Vagina (tissue), 2 donors: ENCODE measurements around the gene TRIM46. TPM values are rescaled to one million over a fixed set of nuclear protein-coding genes. Genes with fewer than 3 reads are reported as not detected.
A peak's percentile ranks its signal among the peaks of the same experiment; 100 is the strongest.

ENCODE experiments used
- DNase-seq, 2 donors: peaks; one replicate each; pipeline ENCODE4 v3.0.0-alpha.2; 2017; ENCODE audit errors: extremely low spot score in 2 of 2
- H3K27ac ChIP-seq: fragments of 200-600 bp; sonication (generic); one replicate; pipeline ENCODE4 v1.5.1; 2019
- H3K27me3 ChIP-seq: fragments of 200-600 bp; sonication (generic); one replicate; pipeline ENCODE4 v1.5.1; 2019
- H3K36me3 ChIP-seq, 2 donors: fragments of 200-600 bp; sonication (generic); one replicate each; pipeline ENCODE4 v1.5.1; 2017 to 2019
- H3K4me1 ChIP-seq: fragments of 200-600 bp; sonication (generic); one replicate; pipeline ENCODE4 v1.5.1; 2019
- H3K4me3 ChIP-seq, 2 donors: fragments of 200-600 bp; sonication (generic); 1 replicate in 1 of 2; 2 replicates in 1 of 2; pipeline ENCODE4 v1.5.1; 2016 to 2019
- H3K9me3 ChIP-seq: fragments of 200-600 bp; sonication (generic); one replicate; pipeline ENCODE4 v1.5.1; 2019
- POLR2A ChIP-seq, 2 donors: fragments of 450-650 bp; IDR thresholded peaks; one replicate each; pipeline ENCODE4 v1.6.1; 2017; ENCODE audit warnings: antibody characterized with exemption in 2 of 2, mild to moderate bottlenecking in 2 of 2, moderate library complexity in 2 of 2
- POLR2AphosphoS5 ChIP-seq, 2 donors: sonication (generic); formaldehyde crosslinking; IDR thresholded peaks; one replicate each; pipeline ENCODE4 v1.9.0; 2017; ENCODE audit warnings: antibody characterized with exemption in 2 of 2, mild to moderate bottlenecking in 2 of 2, low read depth in 1 of 2; ENCODE audit not compliant: insufficient read depth in 1 of 2
- intact Hi-C: fragments of 100-400 bp; cut with DNase I; formaldehyde crosslinking; loops from one replicate; pipeline ENCODE4 v1.15.1; 2023
- total RNA-seq: library from RNA; depleted of rRNA; stranded (reverse); fragments of >200 nt; gene quantifications from one replicate; pipeline ENCODE4 v1.2.3, GENCODE V29; 2016
- TF ChIP-seq, protein P1 (sequence below), 3 experiments: fragments of 450-650 bp in 2 of 3; fragments of 200-600 bp in 1 of 3; sonication (generic) in 1 of 3; IDR thresholded peaks; one replicate each; pipeline ENCODE4 v1.5.1; 2017 to 2019; ENCODE audit warnings: antibody characterized with exemption in 3 of 3, mild to moderate bottlenecking in 2 of 3, moderate library complexity in 2 of 3

Gene TRIM46
- total RNA-seq, 1 donor from 2014 or later: 2.7 TPM

DNA sequence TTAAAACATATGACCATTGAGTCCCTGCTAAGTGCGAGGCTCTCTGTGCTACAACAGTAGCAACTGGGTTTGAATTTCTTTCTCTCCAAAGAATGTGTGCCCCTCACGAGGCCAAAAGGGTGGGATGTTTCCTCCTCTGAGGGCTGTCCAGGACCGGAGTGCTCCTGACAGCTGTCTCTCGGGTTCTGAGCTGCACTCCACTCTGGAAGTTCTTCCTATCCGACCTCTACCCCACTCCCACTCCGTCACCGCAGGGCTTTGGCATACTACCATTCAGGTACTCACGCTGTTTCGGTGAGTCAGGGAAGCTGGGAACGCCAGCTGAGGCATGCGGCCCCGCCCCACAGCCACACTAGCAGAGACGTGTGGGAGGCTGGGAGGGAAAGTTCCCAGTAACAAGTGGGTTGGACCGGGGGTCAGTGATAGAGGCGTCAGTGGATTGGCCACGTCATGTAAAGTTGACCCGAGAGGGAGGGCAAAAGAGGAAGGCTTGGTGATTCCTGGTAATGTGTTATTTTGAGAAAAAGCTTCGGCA is 38.7 kb upstream of the TRIM46 start:
- Histone ChIP-seq H3K36me3 (peaks cover 0 to 33% of the 10 kb centered on the region in 2 donors), H3K9me3 (no peaks in the 10 kb centered on the region), H3K4me3 (peak overlapping the region; percentile 57 to 90), H3K27me3 (no peaks in the 10 kb centered on the region), H3K27ac (peak overlapping the region; percentile 97), H3K4me1 (peaks cover 82% of the 10 kb centered on the region)
- peak in 1 of 2 donors; percentile 97 for DNase-seq
- intact Hi-C loops: loop anchor here (5.0 kb wide), 1 partner anchor 43 kb away; no protein-coding TSS in a partner anchor
- TF ChIP-seq, protein P1, sequence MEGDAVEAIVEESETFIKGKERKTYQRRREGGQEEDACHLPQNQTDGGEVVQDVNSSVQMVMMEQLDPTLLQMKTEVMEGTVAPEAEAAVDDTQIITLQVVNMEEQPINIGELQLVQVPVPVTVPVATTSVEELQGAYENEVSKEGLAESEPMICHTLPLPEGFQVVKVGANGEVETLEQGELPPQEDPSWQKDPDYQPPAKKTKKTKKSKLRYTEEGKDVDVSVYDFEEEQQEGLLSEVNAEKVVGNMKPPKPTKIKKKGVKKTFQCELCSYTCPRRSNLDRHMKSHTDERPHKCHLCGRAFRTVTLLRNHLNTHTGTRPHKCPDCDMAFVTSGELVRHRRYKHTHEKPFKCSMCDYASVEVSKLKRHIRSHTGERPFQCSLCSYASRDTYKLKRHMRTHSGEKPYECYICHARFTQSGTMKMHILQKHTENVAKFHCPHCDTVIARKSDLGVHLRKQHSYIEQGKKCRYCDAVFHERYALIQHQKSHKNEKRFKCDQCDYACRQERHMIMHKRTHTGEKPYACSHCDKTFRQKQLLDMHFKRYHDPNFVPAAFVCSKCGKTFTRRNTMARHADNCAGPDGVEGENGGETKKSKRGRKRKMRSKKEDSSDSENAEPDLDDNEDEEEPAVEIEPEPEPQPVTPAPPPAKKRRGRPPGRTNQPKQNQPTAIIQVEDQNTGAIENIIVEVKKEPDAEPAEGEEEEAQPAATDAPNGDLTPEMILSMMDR (IDR thresholded peaks at IDR 0.05): no peak
- TF ChIP-seq POLR2AphosphoS5 (IDR thresholded peaks at IDR 0.05; ENCODE audit: insufficient read depth in 1 of 2, low read depth in 1 of 2) (peak in 1 of 2 donors; percentile 88), POLR2A (IDR thresholded peaks at IDR 0.05) (no peak)

DNA sequence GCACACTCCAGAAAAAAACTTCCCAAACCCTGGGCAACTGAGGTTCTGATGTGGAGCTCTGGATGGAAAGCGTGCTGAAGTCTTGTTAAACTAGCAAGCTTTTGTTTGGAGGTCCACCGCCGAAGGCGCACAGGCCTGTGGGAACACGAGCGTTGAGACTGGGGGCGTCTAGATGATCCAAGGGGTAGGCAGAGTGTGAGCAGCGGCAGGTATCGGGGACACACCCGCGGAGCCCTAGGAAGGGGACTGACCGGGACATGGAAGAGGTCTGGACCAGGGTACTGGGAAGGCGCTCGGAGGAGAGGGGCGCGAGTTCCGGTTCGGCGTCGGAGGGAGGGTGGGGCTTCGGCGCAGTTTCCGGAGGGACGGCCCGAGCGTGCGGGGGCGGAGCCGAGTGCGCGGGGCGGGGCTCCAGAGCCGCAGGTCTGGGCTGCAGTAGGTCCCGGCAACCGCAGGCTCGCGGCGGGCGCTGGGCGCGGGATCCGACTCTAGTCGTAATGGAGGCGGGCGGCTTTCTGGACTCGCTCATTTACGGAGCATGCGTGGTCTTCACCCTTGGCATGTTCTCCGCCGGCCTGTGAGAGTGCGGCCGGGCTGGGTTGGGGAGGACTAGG is 38.1 kb upstream of the TRIM46 start, which contains the start of gene SLC50A1:
SLC50A1 (plus strand) TSS at position 438 of the 614 bp plus-strand sequence; CDS start at position 498, 60 bp downstream.
- intact Hi-C loops: no loop called here
- peaks cover 0 to 33% of the 10 kb centered on the region in 2 donors for H3K36me3 ChIP-seq
- H3K27me3 ChIP-seq: no peaks in the 10 kb centered on the region
- H3K4me1 ChIP-seq: peaks cover 78% of the 10 kb centered on the region
- TF ChIP-seq POLR2A (IDR thresholded peaks at IDR 0.05): peak in 1 of 2 donors; percentile 92
- TF ChIP-seq, protein P1 (IDR thresholded peaks at IDR 0.05): peak in 1 of 3 experiments; percentile 70
- TF ChIP-seq POLR2AphosphoS5 (IDR thresholded peaks at IDR 0.05; ENCODE audit: insufficient read depth in 1 of 2, low read depth in 1 of 2): peak in 1 of 2 donors; percentile 96
- DNase-seq: peak in 1 of 2 donors; percentile 95
- no peaks in the 10 kb centered on the region for H3K9me3 ChIP-seq
- peak within 1 kb of the TSS; percentile 57 to 90 for H3K4me3 ChIP-seq
- peak within 1 kb of the TSS; percentile 97 for H3K27ac ChIP-seq

DNA sequence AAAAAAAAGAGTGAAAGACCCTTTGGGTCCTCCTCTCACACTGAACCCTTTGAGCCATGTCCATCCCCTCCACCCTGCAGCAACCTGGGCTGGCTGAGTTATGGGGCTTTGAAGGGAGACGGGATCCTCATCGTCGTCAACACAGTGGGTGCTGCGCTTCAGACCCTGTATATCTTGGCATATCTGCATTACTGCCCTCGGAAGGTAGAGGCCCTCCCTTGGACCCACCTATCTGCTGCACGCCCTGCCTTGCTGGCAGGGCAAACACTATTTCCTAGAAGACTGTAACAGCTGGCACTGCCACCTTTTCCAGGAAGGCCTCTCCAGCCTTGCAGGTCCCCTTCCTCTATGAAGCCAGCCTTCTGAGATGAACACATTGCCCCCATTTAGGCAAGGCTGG is 36.9 kb upstream of the TRIM46 start:
- peaks cover 66% of the 10 kb centered on the region for H3K4me1 ChIP-seq
- H3K27ac ChIP-seq: peak overlapping the region; percentile 97
- DNase-seq: no peak
- no peaks in the 10 kb centered on the region for H3K9me3 ChIP-seq
- intact Hi-C loops: no loop called here
- H3K27me3 ChIP-seq: no peaks in the 10 kb centered on the region
- TF ChIP-seq POLR2A (IDR thresholded peaks at IDR 0.05) (no peak), POLR2AphosphoS5 (IDR thresholded peaks at IDR 0.05; ENCODE audit: insufficient read depth in 1 of 2, low read depth in 1 of 2) (no peak)
- TF ChIP-seq, protein P1 (IDR thresholded peaks at IDR 0.05): no peak
- H3K36me3 ChIP-seq: peaks cover 0 to 28% of the 10 kb centered on the region in 2 donors
- peak overlapping the region; percentile 57 to 90 for H3K4me3 ChIP-seq

DNA sequence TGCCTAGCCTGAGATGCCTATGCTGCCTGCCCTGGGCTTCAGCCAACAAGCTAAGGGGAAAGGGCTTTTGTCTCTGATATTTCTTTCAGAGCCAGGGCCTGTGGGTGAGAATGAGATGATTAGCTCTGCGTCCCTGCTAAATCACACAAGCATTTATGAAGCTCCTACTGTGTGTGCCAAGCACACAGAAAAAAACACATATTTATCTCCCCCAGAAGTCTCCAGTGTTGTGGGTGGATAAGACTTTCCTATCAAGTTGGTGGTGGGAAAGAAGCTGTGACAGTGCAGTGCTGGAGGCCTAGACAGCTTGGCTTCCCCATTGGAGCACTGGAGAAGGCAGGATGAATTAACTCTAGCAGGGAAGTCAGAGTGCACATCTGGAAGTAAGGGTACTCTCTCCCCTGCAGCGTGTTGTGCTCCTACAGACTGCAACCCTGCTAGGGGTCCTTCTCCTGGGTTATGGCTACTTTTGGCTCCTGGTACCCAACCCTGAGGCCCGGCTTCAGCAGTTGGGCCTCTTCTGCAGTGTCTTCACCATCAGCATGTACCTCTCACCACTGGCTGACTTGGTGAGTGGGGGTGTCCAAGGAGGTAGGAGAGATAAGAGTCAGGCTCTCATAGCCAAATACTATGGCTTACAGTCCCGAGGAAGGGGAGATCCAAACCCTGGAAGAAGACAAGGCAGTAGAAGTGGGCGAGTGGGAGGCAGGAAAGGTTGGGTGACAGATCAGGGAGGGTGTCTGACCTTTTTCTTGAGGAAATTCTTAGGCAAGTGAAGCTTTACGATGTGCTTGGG is 36.3 kb upstream of the TRIM46 start:
- Histone ChIP-seq H3K27me3 (no peaks in the 10 kb centered on the region), H3K4me1 (peaks cover 60% of the 10 kb centered on the region), H3K4me3 (no peak overlapping the region)

More for the DNA sequence above, 36.3 kb upstream of the TRIM46 start:
- intact Hi-C loops: no loop called here
- Histone ChIP-seq H3K9me3 (no peaks in the 10 kb centered on the region), H3K36me3 (peaks cover 0 to 22% of the 10 kb centered on the region in 2 donors), H3K27ac (peak overlapping the region; percentile 97)
- no peak for DNase-seq
- no peak for TF ChIP-seq POLR2A (IDR thresholded peaks at IDR 0.05)
- TF ChIP-seq POLR2AphosphoS5 (IDR thresholded peaks at IDR 0.05; ENCODE audit: insufficient read depth in 1 of 2, low read depth in 1 of 2): no peak
- TF ChIP-seq, protein P1 (IDR thresholded peaks at IDR 0.05): no peak
